Neural cell (in vitro differentiated cells): ENCODE results near the gene WIZ. TPM values are rescaled to one million over a fixed set of nuclear protein-coding genes. Genes with fewer than 3 reads are reported as not detected.

Source experiments
- H2AFZ ChIP-seq: fragments of 200-600, 300-800 bp; sonication (generic), shearing (Covaris generic); 2 replicates; pipeline ENCODE4 v1.6.0; 2014; ENCODE audit warnings: low read depth, mild to moderate bottlenecking, antibody characterized with exemption, low read length, moderate library complexity
- H3F3A ChIP-seq: fragments of 200-600 bp; shearing (Covaris generic); 2 replicates; pipeline ENCODE4 v1.6.1; 2016; ENCODE audit warnings: mild to moderate bottlenecking, moderate library complexity, mixed read lengths, antibody characterized with exemption, low read length; ENCODE audit not compliant: insufficient read depth, poor library complexity, severe bottlenecking
- H3K27ac ChIP-seq: fragments of 200-600, 300-800 bp; sonication (generic), shearing (Covaris generic); 2 replicates; pipeline ENCODE4 v1.5.1; 2014; ENCODE audit warnings: mild to moderate bottlenecking, low read length, moderate library complexity
- H3K27me3 ChIP-seq: fragments of 300-800, 200-600 bp; sonication (generic), shearing (Covaris generic); 2 replicates; pipeline ENCODE4 v1.6.0; 2014; ENCODE audit warnings: mild to moderate bottlenecking, low read depth, low read length, moderate library complexity; ENCODE audit not compliant: insufficient read depth
- H3K36me3 ChIP-seq: fragments of 300-800, 200-600 bp; sonication (generic), shearing (Covaris generic); 2 replicates; pipeline ENCODE4 v1.5.1; 2014; ENCODE audit warnings: mild to moderate bottlenecking, antibody characterized with exemption, low read length, moderate library complexity; ENCODE audit not compliant: insufficient read depth
- H3K4me2 ChIP-seq: fragments of 300-800, 200-600 bp; sonication (generic), shearing (Covaris generic); 2 replicates; pipeline ENCODE4 v1.6.0; 2014; ENCODE audit warnings: mild to moderate bottlenecking, low read length
- H3K4me3 ChIP-seq: fragments of 300-800, 200-600 bp; sonication (generic), shearing (Covaris generic); 2 replicates; pipeline ENCODE4 v1.5.1; 2014; ENCODE audit warnings: mild to moderate bottlenecking, low read length, moderate library complexity
- H3K79me2 ChIP-seq: fragments of 200-600 bp; shearing (Covaris generic); replicated peaks from 2 replicates; pipeline ENCODE4 v1.6.0; 2014; ENCODE audit warnings: mild to moderate bottlenecking, low read length, moderate library complexity; ENCODE audit not compliant: insufficient read depth
- H3K9ac ChIP-seq: fragments of 300-800, 200-600 bp; sonication (generic), shearing (Covaris generic); 2 replicates; pipeline ENCODE4 v1.6.1; 2016; ENCODE audit warnings: mild to moderate bottlenecking, low read length, mixed read lengths
- H3K9me2 ChIP-seq: fragments of 200-600 bp; shearing (Covaris generic); 2 replicates; pipeline ENCODE4 v1.6.1; 2016; ENCODE audit warnings: mild to moderate bottlenecking, low read length, mixed read lengths; ENCODE audit not compliant: insufficient read depth
- H3K9me3 ChIP-seq: fragments of 200-600, 300-800 bp; sonication (generic), shearing (Covaris generic); 2 replicates; pipeline ENCODE4 v1.6.1; 2016; ENCODE audit warnings: mild to moderate bottlenecking, mixed run types, low read length, moderate library complexity, mixed read lengths
- H4K20me1 ChIP-seq: fragments of 200-600 bp; shearing (Covaris generic); 2 replicates; pipeline ENCODE4 v1.6.1; 2016; ENCODE audit warnings: mild to moderate bottlenecking, mixed run types; ENCODE audit not compliant: insufficient read depth
- CTCF ChIP-seq: fragments of 450-650 bp; IDR thresholded peaks from 2 replicates; pipeline ENCODE4 v1.5.1; 2014; ENCODE audit warnings: antibody characterized with exemption, mild to moderate bottlenecking, moderate library complexity; ENCODE audit not compliant: poor library complexity, severe bottlenecking
- EP300 ChIP-seq: fragments of 450-650 bp; conservative IDR thresholded peaks from 2 replicates; pipeline ENCODE4 v1.6.1; 2014; ENCODE audit warnings: antibody characterized with exemption, mild to moderate bottlenecking, moderate library complexity; ENCODE audit not compliant: poor library complexity, severe bottlenecking
- EZH2 ChIP-seq: fragments of 200-600, 300-800 bp; shearing (Covaris generic), sonication (generic); IDR thresholded peaks from 2 replicates; pipeline ENCODE4 v1.6.1; 2014; ENCODE audit warnings: antibody characterized with exemption, low read length, borderline replicate concordance, mild to moderate bottlenecking; ENCODE audit not compliant: insufficient read depth, poor library complexity, severe bottlenecking
- MXI1 ChIP-seq: fragments of 450-650 bp; conservative IDR thresholded peaks from 2 replicates; pipeline ENCODE4 v1.6.1; 2014; ENCODE audit warnings: antibody characterized with exemption, mild to moderate bottlenecking; ENCODE audit not compliant: poor library complexity, severe bottlenecking
- POLR2AphosphoS5 ChIP-seq: IDR thresholded peaks from 2 replicates; pipeline ENCODE4 v1.6.1; 2012
- RAD21 ChIP-seq: fragments of 450-650 bp; conservative IDR thresholded peaks from 2 replicates; pipeline ENCODE4 v1.6.1; 2014; ENCODE audit warnings: antibody characterized with exemption, mild to moderate bottlenecking, moderate library complexity
- REST ChIP-seq: IDR thresholded peaks from 2 replicates; pipeline ENCODE4 v1.6.1; 2012; ENCODE audit warnings: borderline replicate concordance
- SMC3 ChIP-seq: fragments of 450-650 bp; conservative IDR thresholded peaks from 2 replicates; pipeline ENCODE4 v1.6.1; 2014; ENCODE audit warnings: antibody characterized with exemption, mild to moderate bottlenecking, moderate library complexity; ENCODE audit not compliant: poor library complexity
- TAF1 ChIP-seq: IDR thresholded peaks from 2 replicates; pipeline ENCODE4 v1.6.1; 2012; ENCODE audit warnings: low read depth
- polyA plus RNA-seq: library from polyadenylated mRNA; depleted of rRNA; stranded (reverse); fragments of >200 nt; gene quantifications from 2 replicates; pipeline ENCODE4 v1.2.3, GENCODE V29; 2014

WIZ gene
- polyA plus RNA-seq, 1 donor from 2014 or later, result 13.0 TPM

- TF ChIP-seq RAD21 (no peak), MXI1 (no peak), EP300 (no peak), TAF1 (no peak), CTCF (no peak), SMC3 (no peak), REST (no peak), EZH2 (no peak), POLR2AphosphoS5 (no peak)
- Histone ChIP-seq H3K4me3 (no peak overlapping the region), H3K9ac (no peak overlapping the region), H3F3A (no peaks in the 10 kb centered on the region), H3K9me3 (no peaks in the 10 kb centered on the region), H3K9me2 (no peaks in the 10 kb centered on the region), H3K79me2 (peaks cover 31% of the 10 kb centered on the region), H4K20me1 (peaks cover 5% of the 10 kb centered on the region), H3K4me2 (no peak overlapping the region), H3K27ac (no peak overlapping the region), H3K27me3 (no peaks in the 10 kb centered on the region), H2AFZ (no peak overlapping the region), H3K36me3 (no peaks in the 10 kb centered on the region)
Measured at GRCh38 chr19:15372891-15373301, 76.9 kb downstream of the WIZ start.

GRCh38 chr19:15372470-15372869, 77.3 kb downstream of the WIZ start:
- no peak overlapping the region for H3K9ac ChIP-seq
- no peaks in the 10 kb centered on the region for H3K9me3 ChIP-seq
- H3K27ac ChIP-seq, result no peak overlapping the region
- H3F3A ChIP-seq, result no peaks in the 10 kb centered on the region
- H3K27me3 ChIP-seq, result no peaks in the 10 kb centered on the region
- H4K20me1 ChIP-seq, result peaks cover 5% of the 10 kb centered on the region
- no peak overlapping the region for H3K4me3 ChIP-seq
- no peak overlapping the region for H3K4me2 ChIP-seq
- peaks cover 28% of the 10 kb centered on the region for H3K79me2 ChIP-seq
- H3K36me3 ChIP-seq, result peaks cover 3% of the 10 kb centered on the region
- no peaks in the 10 kb centered on the region for H3K9me2 ChIP-seq
- TF ChIP-seq RAD21 (no peak), POLR2AphosphoS5 (no peak), EZH2 (no peak), TAF1 (no peak), MXI1 (no peak), SMC3 (no peak), REST (no peak), CTCF (no peak), EP300 (no peak)
- no peak overlapping the region for H2AFZ ChIP-seq
